K562 (cell line): Measurements from ENCODE around the gene IL18RAP. TPM values are rescaled to one million over a fixed set of nuclear protein-coding genes. Genes with fewer than 3 reads are reported as not detected.
A peak's percentile ranks its signal among the peaks of the same experiment; 100 is the strongest.

Experiments
- ATAC-seq: fragments of 200-7000 bp; cut with Tn5 transposase; 3 replicates; pipeline ENCODE4 v1.9.1; 2020; ENCODE audit warnings: moderate library complexity
- BruUV-seq: library from RNA; stranded (reverse); fragments of 400-500 nt; replicated peaks from 2 replicates; lab custom pipeline; 2021; lab: Mats Ljungman, UMichigan
- CTCF ChIA-PET: fragments of 300-600 bp; formaldehyde crosslinking; extraction: SDS; loops from one replicate; lab custom pipeline; 2021; ENCODE audit warnings: low intra/inter-chr PET ratio; lab: Yijun Ruan, JAX
- POLR2A ChIA-PET: fragments of 300-600, 350-650 bp; sonication (Branson Sonifier 250); formaldehyde crosslinking; extraction: SDS; loops from one replicate; lab custom pipeline; 2021; ENCODE audit warnings: antibody characterized with exemption, inconsistent platforms; lab: Yijun Ruan, JAX
- DNase-seq, 4 experiments: peaks; one replicate each; pipeline versions ENCODE4 v3.0.0 to v3.0.0-alpha.2; 2011 to 2018; ENCODE audit warnings: low spot score in 3 of 4, mixed read lengths in 3 of 4; ENCODE audit errors: extremely low read depth in 1 of 4
- FAIRE-seq: peaks from 2 replicates; lab custom pipeline; 2011; peaks lifted over from hg19 to GRCh38; lab: Jason Lieb, UNC
- H2AFZ ChIP-seq: 2 replicates; pipeline ENCODE4 v1.6.0; 2011; ENCODE audit warnings: low read depth, low read length, control low read depth, inconsistent platforms
- H3K27ac ChIP-seq: fragments of 200-600 bp; 3 replicates; pipeline ENCODE4 v1.8.0; 2011; ENCODE audit warnings: low read depth, mild to moderate bottlenecking, control low read depth, inconsistent platforms, low read length, moderate library complexity, mixed read lengths; ENCODE audit errors: extremely low read depth
- H3K27me3 ChIP-seq, 2 experiments: fragments of 300-600 bp in 1 of 2; 2 replicates in 1 of 2; 3 replicates in 1 of 2; pipeline versions ENCODE4 v1.6.0 to v1.8.0; 2011; ENCODE audit warnings: inconsistent platforms in 2 of 2, low read length in 2 of 2, mild to moderate bottlenecking in 1 of 2, mixed read lengths in 1 of 2, moderate library complexity in 1 of 2; ENCODE audit not compliant: control insufficient read depth in 2 of 2, insufficient read depth in 2 of 2
- H3K36me3 ChIP-seq: fragments of 300-600 bp; 3 replicates; pipeline ENCODE4 v1.8.0; 2011; ENCODE audit warnings: mild to moderate bottlenecking, low read length, inconsistent platforms; ENCODE audit not compliant: control insufficient read depth, insufficient read depth
- H3K4me1 ChIP-seq, 2 experiments: fragments of 200-600 bp in 1 of 2; replicated peaks in 1 of 2; 2 replicates in 1 of 2; 3 replicates in 1 of 2; pipeline versions ENCODE4 v1.5.1 to v1.8.0; 2011; ENCODE audit warnings: inconsistent platforms in 2 of 2, low read length in 2 of 2, mild to moderate bottlenecking in 1 of 2, mixed read lengths in 1 of 2, moderate library complexity in 1 of 2; ENCODE audit not compliant: control insufficient read depth in 2 of 2, insufficient read depth in 2 of 2
- H3K4me2 ChIP-seq: 2 replicates; pipeline ENCODE4 v1.6.1; 2011; ENCODE audit warnings: low read length, control low read depth, inconsistent platforms, mixed read lengths; ENCODE audit not compliant: insufficient read depth
- H3K4me3 ChIP-seq: fragments of 200-600 bp; sonication (generic), shearing (Covaris generic); 2 replicates; pipeline ENCODE4 v1.5.1; 2016; ENCODE audit warnings: control low read depth, inconsistent platforms
- H3K79me2 ChIP-seq: fragments of 200-600 bp; 3 replicates; pipeline ENCODE4 v1.8.0; 2011; ENCODE audit warnings: low read length, inconsistent platforms; ENCODE audit not compliant: control insufficient read depth, insufficient read depth
- H3K9ac ChIP-seq, 2 experiments: 2 replicates each; pipeline versions ENCODE4 v1.6.0 to v1.6.1; 2011; ENCODE audit warnings: low read depth in 2 of 2, low read length in 2 of 2, control low read depth in 1 of 2, inconsistent platforms in 1 of 2, mild to moderate bottlenecking in 1 of 2, mixed read lengths in 1 of 2; ENCODE audit not compliant: insufficient read depth in 1 of 2
- H3K9me1 ChIP-seq: one replicate; pipeline ENCODE4 v1.6.0; 2011; ENCODE audit warnings: inconsistent platforms, mild to moderate bottlenecking, low read length, moderate library complexity; ENCODE audit not compliant: control insufficient read depth, insufficient read depth
- H3K9me3 ChIP-seq: replicated peaks from 2 replicates; pipeline ENCODE4 v1.5.1; 2011; ENCODE audit warnings: low read depth, low read length, inconsistent platforms; ENCODE audit not compliant: control insufficient read depth, insufficient read depth
- H4K20me1 ChIP-seq: replicated peaks from 2 replicates; pipeline ENCODE4 v1.6.1; 2011; ENCODE audit warnings: low read length, inconsistent platforms, mixed read lengths; ENCODE audit not compliant: control insufficient read depth, insufficient read depth
- AFF4 ChIP-seq: sonication (generic); formaldehyde crosslinking; IDR thresholded peaks from 2 replicates; pipeline ENCODE4 v1.8.0; 2023; ENCODE audit warnings: mild to moderate bottlenecking, missing genetic modification reagents
- BMI1 ChIP-seq: fragments of 150-350 bp; IDR thresholded peaks from 2 replicates; pipeline ENCODE4 v1.6.1; 2014; ENCODE audit warnings: low read length
- MCM2 ChIP-seq: fragments of 450-650 bp; IDR thresholded peaks from 2 replicates; pipeline ENCODE4 v1.6.1; 2017; ENCODE audit warnings: low read depth, mild to moderate bottlenecking
- RAD21 ChIP-seq, 2 experiments: fragments of 250-450 bp in 1 of 2; fragments of 450-650 bp in 1 of 2; sonication (Bioruptor Pico) in 1 of 2; formaldehyde crosslinking in 1 of 2; IDR thresholded peaks in 1 of 2; conservative IDR thresholded peaks in 1 of 2; 2 replicates each; pipeline versions ENCODE4 v1.4.0 to v1.8.0; 2020 to 2022; ENCODE audit warnings: mild to moderate bottlenecking in 2 of 2, moderate library complexity in 1 of 2
- WGBS: fragments of 100-300 bp; shearing (Covaris generic); methylation state at CpG from one replicate; pipeline ENCODE4 v1.1.6; 2016; ENCODE audit warnings: low coverage, mixed read lengths; ENCODE audit not compliant: insufficient coverage; ENCODE audit errors: missing lambda C conversion rate; 5-methylcytosine and 5-hydroxymethylcytosine counted together
- in situ Hi-C: fragments of 300-500 bp; cut with MboI; formaldehyde crosslinking; loops from 4 replicates; pipeline ENCODE4 v1.15.0; 2018; ENCODE audit warnings: inconsistent platforms, mixed read lengths
- intact Hi-C: fragments of 100-400 bp; cut with micrococcal nuclease; formaldehyde crosslinking; loops from 2 replicates; pipeline ENCODE4 v1.14.2; 2022
- polyA plus RNA-seq, 8 experiments: library from polyadenylated mRNA; depleted of rRNA in 4 of 8; stranded (reverse) in 5 of 8; unstranded in 3 of 8; fragments of >200 nt; fragmentation: Nextera tagmentation in 2 of 8; fragmentation: Illumina TruSeq in 1 of 8; extraction: Ambion mirVana in 2 of 8; extraction: Trizol in 1 of 8; gene quantifications; 2 replicates each; pipeline versions ENCODE4 v1.2.1 to v1.2.3, GENCODE V29; 2011 to 2014; ENCODE audit warnings: inconsistent platforms in 1 of 8, missing spikeins in 1 of 8
- total RNA-seq, 7 experiments: library from RNA; depleted of rRNA in 6 of 7; stranded (reverse); fragments of >200 nt in 6 of 7; fragmentation: Illumina TruSeq in 2 of 7; extraction: Trizol in 2 of 7; gene quantifications; 2 replicates each; pipeline versions ENCODE4 v1.2.1 to v1.2.3, GENCODE V29; 2011 to 2021; ENCODE audit warnings: low replicate concordance in 1 of 7

The IL18RAP gene
- total and polyA plus RNA-seq, 9 of the 15 experiments (the other 6 are each of a cell fraction or from before 2014, with no cell fraction given), result 1.1 to 20.5 (median 5.8) TPM

DNA sequence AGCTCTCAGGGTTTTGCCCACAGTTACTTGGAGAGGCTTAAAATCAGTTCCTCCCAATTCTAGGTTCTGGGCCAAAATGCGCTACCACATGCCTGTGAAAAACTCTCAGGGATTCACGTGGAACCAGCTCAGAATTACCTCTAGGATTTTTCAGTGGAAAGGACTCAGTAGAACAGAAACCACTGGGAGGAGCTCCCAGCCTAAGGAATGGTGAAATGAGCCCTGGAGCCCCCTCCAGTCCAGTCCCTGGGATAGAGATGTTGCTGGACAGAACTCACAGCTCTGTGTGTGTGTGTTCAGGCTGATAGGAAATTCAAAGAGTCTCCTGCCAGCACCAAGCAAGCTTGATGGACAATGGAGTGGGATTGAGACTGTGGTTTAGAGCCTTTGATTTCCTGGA lies 29.0 kb downstream of the IL18RAP start:
- Histone ChIP-seq H2AFZ (no peak overlapping the region), H3K9me3 (no peaks in the 10 kb centered on the region), H3K36me3 (no peaks in the 10 kb centered on the region), H3K27me3 (no peaks in the 10 kb centered on the region), H3K4me1 (no peaks in the 10 kb centered on the region), H3K9ac (no peak overlapping the region), H3K4me2 (no peak overlapping the region), H3K9me1 (no peaks in the 10 kb centered on the region), H3K4me3 (no peak overlapping the region), H4K20me1 (no peaks in the 10 kb centered on the region), H3K79me2 (no peaks in the 10 kb centered on the region), H3K27ac (no peak overlapping the region)
- no peak for FAIRE-seq
- DNase-seq, result no peak
- ATAC-seq, result no peak
- ChIA-PET POLR2A (interaction anchor here (0.7 to 1.0 kb wide), 2 partner anchors 274 to 700 kb away, joined by 3 read pairs; no protein-coding TSS in a partner anchor), CTCF (no interaction called here)
- no TSS peak for BruUV-seq
- TF ChIP-seq MCM2 (no peak), BMI1 (no peak), RAD21 (CRISPR knock-in tag; conservative IDR thresholded peaks at IDR 0.05 in 1 of 2, IDR thresholded peaks at IDR 0.05 in 1 of 2) (0 out of 4 replicates have a peak, but pooled peaks of 1 of the 2 experiments have one; percentile 11), AFF4 (CRISPR knock-in tag) (no peak)
- intact Hi-C loops, result no loop called here
- 32% methylated on average over 2 of the region's 2 CpGs for WGBS
- in situ Hi-C loops, result no loop called here
